MV-4-11 (cell line): ENCODE measurements around the gene TSPAN6.
A peak's percentile ranks its signal among the peaks of the same experiment; 100 is the strongest.

Source experiments
- DNase-seq: peaks from one replicate; lab custom pipeline; 2025; lab: John Stamatoyannopoulos, UW

TSPAN6 gene, protein sequence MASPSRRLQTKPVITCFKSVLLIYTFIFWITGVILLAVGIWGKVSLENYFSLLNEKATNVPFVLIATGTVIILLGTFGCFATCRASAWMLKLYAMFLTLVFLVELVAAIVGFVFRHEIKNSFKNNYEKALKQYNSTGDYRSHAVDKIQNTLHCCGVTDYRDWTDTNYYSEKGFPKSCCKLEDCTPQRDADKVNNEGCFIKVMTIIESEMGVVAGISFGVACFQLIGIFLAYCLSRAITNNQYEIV

DNA sequence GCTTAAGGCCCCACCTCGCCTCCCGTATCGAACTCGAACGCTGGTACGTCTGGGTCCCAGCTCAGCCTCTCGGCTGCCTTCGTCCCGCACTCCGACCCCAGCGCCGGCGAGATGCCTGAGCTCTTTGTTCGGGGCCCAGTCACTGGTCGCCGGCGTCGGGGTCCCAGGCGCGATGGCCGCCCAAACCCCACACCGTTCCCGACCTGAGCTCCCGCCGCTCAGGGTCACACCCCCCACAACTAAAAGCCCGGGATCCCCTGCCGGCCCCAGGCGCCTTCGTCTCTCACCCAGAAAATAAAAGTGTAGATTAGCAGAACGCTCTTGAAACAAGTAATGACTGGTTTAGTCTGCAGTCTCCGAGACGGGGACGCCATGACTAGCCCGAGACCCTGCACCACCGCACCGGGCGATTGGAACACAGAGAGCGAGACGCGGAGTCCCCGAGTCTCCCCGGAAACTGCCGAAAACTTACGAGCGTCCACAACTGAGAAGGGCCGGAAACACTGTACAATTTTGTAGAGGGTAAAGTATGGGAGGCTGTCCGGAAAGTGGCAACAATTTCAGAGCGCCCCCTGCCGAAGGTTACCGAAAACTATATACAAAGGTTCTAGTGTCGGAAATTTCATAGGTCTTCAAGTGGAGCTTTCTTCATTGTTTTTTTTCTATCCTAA is at the start of gene TSPAN6:
TSS of gene TSPAN6 (minus strand) at position 486 of the 671 bp plus-strand sequence. CDS start at position 374, 112 bp downstream.
- DNase-seq = peak; percentile 1

GRCh38 chrX:100685997-100686305 is 49.3 kb upstream of the TSPAN6 start:
- DNase-seq = no peak

GRCh38 chrX:100685284-100685996 is 48.8 kb upstream of the TSPAN6 start:
- DNase-seq = peak; percentile 60

DNA sequence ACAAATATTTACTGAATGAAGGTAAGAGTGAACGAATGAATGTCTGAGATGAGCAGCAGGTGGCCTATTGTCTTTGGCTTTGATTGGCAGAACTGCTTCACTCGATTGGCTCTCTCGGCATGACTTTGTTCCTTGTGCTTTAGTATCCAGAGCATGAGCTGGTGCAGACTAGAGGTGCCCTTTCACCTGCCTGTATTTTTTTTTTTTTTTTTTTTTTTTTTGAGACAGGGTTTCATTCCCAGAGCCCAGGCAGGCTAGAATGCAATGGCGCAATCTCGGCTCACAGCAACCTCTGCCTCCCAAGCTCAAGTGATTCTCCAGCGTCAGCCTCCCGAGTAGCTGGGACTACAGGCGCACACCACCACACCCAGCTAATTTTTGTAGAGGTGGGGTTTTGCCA is 46.3 kb upstream of the TSPAN6 start:
- DNase-seq = no peak

DNA sequence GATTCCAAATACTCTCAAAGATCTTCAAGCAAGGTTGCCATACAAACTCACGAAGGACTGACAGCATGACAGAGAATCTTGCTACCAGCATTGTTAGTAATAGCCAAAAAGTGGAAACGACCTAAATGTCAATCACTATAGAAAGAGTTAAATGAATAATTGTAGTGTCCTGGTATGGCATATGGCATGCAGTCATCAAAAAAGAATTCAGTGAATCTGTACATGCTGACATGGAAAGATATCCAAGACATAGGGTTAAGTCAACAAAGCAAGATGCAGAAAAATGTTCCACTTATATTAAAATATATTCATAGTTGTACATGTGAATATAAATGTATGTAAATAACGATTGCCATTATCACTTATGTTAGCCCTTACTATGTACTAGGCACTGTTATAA is 45.0 kb upstream of the TSPAN6 start:
- no peak for DNase-seq

- peak; percentile 50 for DNase-seq
Measured at GRCh38 chrX:100680756-100681155, 44.1 kb upstream of the TSPAN6 start.

GRCh38 chrX:100677611-100678181 is 41.1 kb upstream of the TSPAN6 start:
- DNase-seq = no peak

- DNase-seq = peak; percentile 68
Measured at GRCh38 chrX:100674705-100675104, 38.1 kb upstream of the TSPAN6 start.

GRCh38 chrX:100673397-100673953 is 36.9 kb upstream of the TSPAN6 start:
- no peak for DNase-seq

- no peak for DNase-seq
Measured at GRCh38 chrX:100672966-100673365, 36.4 kb upstream of the TSPAN6 start.

- no peak for DNase-seq
Measured at GRCh38 chrX:100663642-100664041, 27.0 kb upstream of the TSPAN6 start.

GRCh38 chrX:100662796-100663195 is 26.2 kb upstream of the TSPAN6 start:
- DNase-seq = peak; percentile 8

DNA sequence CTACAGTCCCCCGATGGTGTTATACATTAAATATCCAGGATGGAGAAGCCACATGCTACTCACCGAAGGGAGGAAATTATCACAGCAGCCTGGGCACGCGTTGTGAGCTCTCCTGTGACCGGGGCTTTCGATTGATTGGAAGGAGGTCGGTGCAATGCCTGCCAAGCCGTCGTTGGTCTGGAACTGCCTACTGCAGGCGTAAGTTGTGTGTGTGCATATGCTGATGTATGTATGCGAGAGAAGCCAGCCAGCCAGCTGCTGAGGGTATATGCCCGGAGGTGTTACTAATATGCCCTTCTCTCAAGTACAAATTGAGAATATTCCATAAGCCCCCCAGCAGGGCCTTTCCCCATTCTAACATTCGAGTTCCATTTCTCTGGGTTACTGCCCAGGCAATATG is 25.6 kb upstream of the TSPAN6 start:
- DNase-seq = no peak

GRCh38 chrX:100659431-100660137 is 23.0 kb upstream of the TSPAN6 start:
- no peak for DNase-seq

GRCh38 chrX:100658941-100659381 is 22.4 kb upstream of the TSPAN6 start:
- DNase-seq = no peak

DNA sequence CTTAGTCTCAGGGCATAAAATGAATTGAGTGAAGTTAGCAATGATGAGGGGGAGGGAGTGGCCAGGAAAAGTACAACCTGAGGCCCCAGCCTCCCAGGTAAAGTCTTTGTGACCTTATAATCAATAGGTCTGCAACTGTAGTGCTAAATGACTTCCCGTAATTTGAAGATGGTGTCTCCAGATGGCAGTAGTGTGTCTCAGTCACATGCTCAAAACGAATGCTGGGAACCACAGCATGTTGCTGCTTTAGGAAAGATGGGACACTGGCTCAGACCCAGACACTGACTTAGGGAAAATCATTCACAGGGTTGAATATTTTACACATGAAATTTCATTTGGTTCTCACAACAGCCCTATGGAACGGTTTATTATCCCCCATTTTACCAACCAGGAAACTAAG is 17.7 kb upstream of the TSPAN6 start:
- no peak for DNase-seq

DNA sequence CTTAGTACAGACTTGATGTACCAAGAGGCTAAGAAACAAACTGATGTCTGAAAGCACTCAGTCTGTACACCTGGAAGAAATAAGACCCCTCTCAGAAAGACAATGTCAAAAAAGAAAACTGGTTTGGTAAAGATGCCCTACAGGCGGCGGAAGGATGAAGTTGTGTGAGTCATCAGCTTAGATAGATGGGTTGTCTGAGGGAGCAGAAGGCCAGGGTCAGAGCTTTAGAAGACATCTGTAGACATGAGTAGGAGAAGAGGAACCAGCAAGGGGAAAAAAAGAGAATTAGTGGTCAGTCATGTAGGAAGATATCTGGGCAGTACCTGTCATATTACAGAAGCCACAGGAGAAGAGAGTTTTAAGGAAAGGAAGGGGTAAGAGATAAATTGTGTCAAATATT is 15.7 kb upstream of the TSPAN6 start:
- peak; percentile 66 for DNase-seq

- no peak for DNase-seq
Measured at GRCh38 chrX:100650841-100651240, 14.2 kb upstream of the TSPAN6 start.

- DNase-seq = peak; percentile 87
Measured at GRCh38 chrX:100649550-100650356, 13.1 kb upstream of the TSPAN6 start.

- no peak for DNase-seq
Measured at GRCh38 chrX:100648458-100649417, 12.1 kb upstream of the TSPAN6 start.
